Measurements from ENCODE around the gene TMEM62.

GRCh38 chr15:43210172-43210745 is 76.9 kb downstream of the TMEM62 start:
- TF ChIP-seq CTCF (IDR thresholded peaks at IDR 0.05) (no peak), POLR2A (IDR thresholded peaks at IDR 0.05) (no peak)
